Panc1 (cell line): Measurements from ENCODE around the gene CKS1B.

Source experiments
- POLR2AphosphoS5 ChIP-seq: IDR thresholded peaks from 2 replicates; pipeline ENCODE4 v1.6.1; 2012; ENCODE audit warnings: mild to moderate bottlenecking, low read depth, low read length, moderate library complexity
- SIN3A ChIP-seq: IDR thresholded peaks from 2 replicates; pipeline ENCODE4 v1.6.1; 2012; ENCODE audit warnings: low read depth, mild to moderate bottlenecking, low read length, moderate library complexity, borderline replicate concordance; ENCODE audit not compliant: insufficient read depth
- TF ChIP-seq, protein P1 (sequence below): fragments of 450-650 bp; IDR thresholded peaks from 2 replicates; pipeline ENCODE4 v1.5.1; 2017; ENCODE audit warnings: mild to moderate bottlenecking
- TF ChIP-seq, protein P2 (sequence below), 2 experiments: IDR thresholded peaks; 2 replicates each; pipeline ENCODE4 v1.6.1; 2011 to 2012; ENCODE audit warnings: low read depth in 2 of 2, control low read depth in 1 of 2, low read length in 1 of 2, mild to moderate bottlenecking in 1 of 2, moderate library complexity in 1 of 2; ENCODE audit not compliant: insufficient read depth in 1 of 2

DNA sequence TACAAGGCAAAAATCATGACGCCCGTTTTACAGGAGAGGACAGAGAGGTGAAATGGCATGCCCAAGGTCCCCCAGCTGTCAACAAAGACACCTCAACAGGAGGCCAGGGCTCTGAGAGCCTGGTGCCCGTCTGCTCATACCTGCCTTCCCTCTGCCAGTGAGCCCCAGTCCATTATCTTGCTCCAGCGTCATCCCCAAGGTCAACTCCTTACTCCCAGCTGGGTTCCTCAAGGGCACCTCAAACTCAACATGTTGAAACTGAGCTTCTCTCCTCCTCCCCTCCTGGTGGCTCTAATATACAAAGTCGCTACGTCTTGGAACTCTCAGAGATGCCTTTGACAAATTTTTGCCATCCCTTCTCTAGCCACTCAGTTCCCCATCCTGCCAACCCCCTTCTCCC, 21.8 kb upstream of the CKS1B start:
- TF ChIP-seq, protein P1, sequence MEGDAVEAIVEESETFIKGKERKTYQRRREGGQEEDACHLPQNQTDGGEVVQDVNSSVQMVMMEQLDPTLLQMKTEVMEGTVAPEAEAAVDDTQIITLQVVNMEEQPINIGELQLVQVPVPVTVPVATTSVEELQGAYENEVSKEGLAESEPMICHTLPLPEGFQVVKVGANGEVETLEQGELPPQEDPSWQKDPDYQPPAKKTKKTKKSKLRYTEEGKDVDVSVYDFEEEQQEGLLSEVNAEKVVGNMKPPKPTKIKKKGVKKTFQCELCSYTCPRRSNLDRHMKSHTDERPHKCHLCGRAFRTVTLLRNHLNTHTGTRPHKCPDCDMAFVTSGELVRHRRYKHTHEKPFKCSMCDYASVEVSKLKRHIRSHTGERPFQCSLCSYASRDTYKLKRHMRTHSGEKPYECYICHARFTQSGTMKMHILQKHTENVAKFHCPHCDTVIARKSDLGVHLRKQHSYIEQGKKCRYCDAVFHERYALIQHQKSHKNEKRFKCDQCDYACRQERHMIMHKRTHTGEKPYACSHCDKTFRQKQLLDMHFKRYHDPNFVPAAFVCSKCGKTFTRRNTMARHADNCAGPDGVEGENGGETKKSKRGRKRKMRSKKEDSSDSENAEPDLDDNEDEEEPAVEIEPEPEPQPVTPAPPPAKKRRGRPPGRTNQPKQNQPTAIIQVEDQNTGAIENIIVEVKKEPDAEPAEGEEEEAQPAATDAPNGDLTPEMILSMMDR, result no peak
- TF ChIP-seq POLR2AphosphoS5 (no peak), SIN3A (no peak)
- TF ChIP-seq, protein P2, sequence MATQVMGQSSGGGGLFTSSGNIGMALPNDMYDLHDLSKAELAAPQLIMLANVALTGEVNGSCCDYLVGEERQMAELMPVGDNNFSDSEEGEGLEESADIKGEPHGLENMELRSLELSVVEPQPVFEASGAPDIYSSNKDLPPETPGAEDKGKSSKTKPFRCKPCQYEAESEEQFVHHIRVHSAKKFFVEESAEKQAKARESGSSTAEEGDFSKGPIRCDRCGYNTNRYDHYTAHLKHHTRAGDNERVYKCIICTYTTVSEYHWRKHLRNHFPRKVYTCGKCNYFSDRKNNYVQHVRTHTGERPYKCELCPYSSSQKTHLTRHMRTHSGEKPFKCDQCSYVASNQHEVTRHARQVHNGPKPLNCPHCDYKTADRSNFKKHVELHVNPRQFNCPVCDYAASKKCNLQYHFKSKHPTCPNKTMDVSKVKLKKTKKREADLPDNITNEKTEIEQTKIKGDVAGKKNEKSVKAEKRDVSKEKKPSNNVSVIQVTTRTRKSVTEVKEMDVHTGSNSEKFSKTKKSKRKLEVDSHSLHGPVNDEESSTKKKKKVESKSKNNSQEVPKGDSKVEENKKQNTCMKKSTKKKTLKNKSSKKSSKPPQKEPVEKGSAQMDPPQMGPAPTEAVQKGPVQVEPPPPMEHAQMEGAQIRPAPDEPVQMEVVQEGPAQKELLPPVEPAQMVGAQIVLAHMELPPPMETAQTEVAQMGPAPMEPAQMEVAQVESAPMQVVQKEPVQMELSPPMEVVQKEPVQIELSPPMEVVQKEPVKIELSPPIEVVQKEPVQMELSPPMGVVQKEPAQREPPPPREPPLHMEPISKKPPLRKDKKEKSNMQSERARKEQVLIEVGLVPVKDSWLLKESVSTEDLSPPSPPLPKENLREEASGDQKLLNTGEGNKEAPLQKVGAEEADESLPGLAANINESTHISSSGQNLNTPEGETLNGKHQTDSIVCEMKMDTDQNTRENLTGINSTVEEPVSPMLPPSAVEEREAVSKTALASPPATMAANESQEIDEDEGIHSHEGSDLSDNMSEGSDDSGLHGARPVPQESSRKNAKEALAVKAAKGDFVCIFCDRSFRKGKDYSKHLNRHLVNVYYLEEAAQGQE (IDR thresholded peaks at IDR 0.05; ENCODE audit: insufficient read depth in 1 of 2, low read depth in 2 of 2, low read length in 1 of 2), result no peak
